HEK293 (cell line): ENCODE measurements around the gene OPN1SW.

Experiments
- KLF10 ChIP-seq: fragments of 450-650 bp; IDR thresholded peaks from 2 replicates; pipeline ENCODE4 v1.5.1; 2018; ENCODE audit warnings: missing biosample characterization, mild to moderate bottlenecking, missing genetic modification characterization
- KLF16 ChIP-seq: fragments of 450-650 bp; formaldehyde crosslinking; IDR thresholded peaks from 2 replicates; pipeline ENCODE4 v1.5.1; 2017; ENCODE audit warnings: missing biosample characterization, missing genetic modification characterization
- KLF7 ChIP-seq: fragments of 450-650 bp; formaldehyde crosslinking; IDR thresholded peaks from 2 replicates; pipeline ENCODE4 v1.5.1; 2016; ENCODE audit warnings: missing biosample characterization, missing genetic modification characterization, borderline replicate concordance
- KLF8 ChIP-seq: fragments of 450-650 bp; formaldehyde crosslinking; IDR thresholded peaks from 2 replicates; pipeline ENCODE4 v1.5.1; 2016; ENCODE audit warnings: missing biosample characterization, missing genetic modification characterization
- PRDM4 ChIP-seq: fragments of 450-650 bp; formaldehyde crosslinking; IDR thresholded peaks from 2 replicates; pipeline ENCODE4 v1.5.1; 2017; ENCODE audit warnings: missing biosample characterization, missing genetic modification characterization
- ZBTB11 ChIP-seq: fragments of 450-650 bp; formaldehyde crosslinking; conservative IDR thresholded peaks from 2 replicates; pipeline ENCODE4 v1.5.1; 2016; ENCODE audit warnings: low read depth, missing biosample characterization, missing genetic modification characterization
- ZBTB49 ChIP-seq: fragments of 450-650 bp; formaldehyde crosslinking; IDR thresholded peaks from 2 replicates; pipeline ENCODE4 v1.5.1; 2016; ENCODE audit warnings: missing biosample characterization, missing genetic modification characterization, low read depth
- ZEB2 ChIP-seq: fragments of 450-650 bp; formaldehyde crosslinking; IDR thresholded peaks from 2 replicates; pipeline ENCODE4 v1.5.1; 2016; ENCODE audit warnings: missing biosample characterization, missing genetic modification characterization
- ZFP37 ChIP-seq: fragments of 450-650 bp; formaldehyde crosslinking; IDR thresholded peaks from 2 replicates; pipeline ENCODE4 v1.5.1; 2016; ENCODE audit warnings: missing biosample characterization, missing genetic modification characterization
- ZNF148 ChIP-seq: fragments of 450-650 bp; formaldehyde crosslinking; IDR thresholded peaks from 2 replicates; pipeline ENCODE4 v1.5.0; 2017; ENCODE audit warnings: missing biosample characterization, missing genetic modification characterization, borderline replicate concordance
- ZNF175 ChIP-seq: fragments of 450-650 bp; formaldehyde crosslinking; IDR thresholded peaks from 2 replicates; pipeline ENCODE4 v1.5.1; 2016; ENCODE audit warnings: missing biosample characterization, missing genetic modification characterization
- ZNF404 ChIP-seq: fragments of 450-650 bp; formaldehyde crosslinking; IDR thresholded peaks from 2 replicates; pipeline ENCODE4 v1.5.1; 2017; ENCODE audit warnings: missing biosample characterization, missing genetic modification characterization
- ZNF426 ChIP-seq: fragments of 450-650 bp; formaldehyde crosslinking; IDR thresholded peaks from 2 replicates; pipeline ENCODE4 v1.5.1; 2017; ENCODE audit warnings: missing biosample characterization, missing genetic modification characterization, mild to moderate bottlenecking, inconsistent platforms, moderate library complexity
- ZNF473 ChIP-seq: fragments of 450-650 bp; formaldehyde crosslinking; IDR thresholded peaks from 2 replicates; pipeline ENCODE4 v1.5.1; 2017; ENCODE audit warnings: missing biosample characterization, missing genetic modification characterization
- ZNF501 ChIP-seq: fragments of 450-650 bp; formaldehyde crosslinking; IDR thresholded peaks from 2 replicates; pipeline ENCODE4 v1.5.1; 2016; ENCODE audit warnings: missing biosample characterization, missing genetic modification characterization
- ZNF510 ChIP-seq: fragments of 450-650 bp; formaldehyde crosslinking; IDR thresholded peaks from 2 replicates; pipeline ENCODE4 v1.5.1; 2018; ENCODE audit warnings: mild to moderate bottlenecking, missing genetic modification characterization, missing biosample characterization; ENCODE audit not compliant: insufficient replicate concordance
- ZNF513 ChIP-seq: fragments of 450-650 bp; IDR thresholded peaks from 2 replicates; pipeline ENCODE4 v1.5.1; 2018; ENCODE audit warnings: missing biosample characterization, missing genetic modification characterization
- ZNF521 ChIP-seq: fragments of 450-650 bp; formaldehyde crosslinking; IDR thresholded peaks from 2 replicates; pipeline ENCODE4 v1.5.1; 2017; ENCODE audit warnings: missing biosample characterization, mild to moderate bottlenecking, missing genetic modification characterization
- ZNF549 ChIP-seq: fragments of 450-650 bp; IDR thresholded peaks from 2 replicates; pipeline ENCODE4 v1.5.1; 2018; ENCODE audit warnings: missing biosample characterization, missing genetic modification characterization, mild to moderate bottlenecking, inconsistent platforms, moderate library complexity
- ZNF555 ChIP-seq: fragments of 450-650 bp; formaldehyde crosslinking; conservative IDR thresholded peaks from 2 replicates; pipeline ENCODE4 v1.5.1; 2017; ENCODE audit warnings: missing biosample characterization, mild to moderate bottlenecking, missing genetic modification characterization, inconsistent platforms
- ZNF658 ChIP-seq: fragments of 450-650 bp; formaldehyde crosslinking; IDR thresholded peaks from 2 replicates; pipeline ENCODE4; 2016; ENCODE audit warnings: missing biosample characterization, missing genetic modification characterization
- ZNF660 ChIP-seq: fragments of 450-650 bp; IDR thresholded peaks from 2 replicates; pipeline ENCODE4 v1.5.1; 2018; ENCODE audit warnings: missing biosample characterization, mild to moderate bottlenecking, missing genetic modification characterization
- ZNF791 ChIP-seq: fragments of 450-650 bp; formaldehyde crosslinking; IDR thresholded peaks from 2 replicates; pipeline ENCODE4 v1.5.1; 2016; ENCODE audit warnings: missing biosample characterization, missing genetic modification characterization
- ZSCAN16 ChIP-seq: fragments of 450-650 bp; formaldehyde crosslinking; IDR thresholded peaks from 2 replicates; pipeline ENCODE4 v1.5.1; 2016; ENCODE audit warnings: missing biosample characterization, missing genetic modification characterization
- ZSCAN30 ChIP-seq: fragments of 450-650 bp; IDR thresholded peaks from 2 replicates; pipeline ENCODE4 v1.5.1; 2018; ENCODE audit warnings: missing biosample characterization, mild to moderate bottlenecking, missing genetic modification characterization, moderate library complexity

The OPN1SW gene

GRCh38 chr7:128791121-128791971 lies 15.8 kb upstream of the OPN1SW start, which contains the start of gene CCDC136 (continued):
- TF ChIP-seq ZBTB49 (tag by site-specific recombination) (no peak), ZNF660 (tag by site-specific recombination) (0 out of 2 replicates have a peak, but pooled peaks have one; percentile 37), ZSCAN30 (tag by site-specific recombination) (0 out of 2 replicates have a peak, but pooled peaks have one; percentile 68), KLF16 (peak; percentile 89), ZNF473 (tag by site-specific recombination) (no peak), ZNF521 (tag by site-specific recombination) (no peak), ZNF426 (no peak), ZSCAN16 (no peak), ZEB2 (tag by site-specific recombination) (peak; percentile 34), ZNF555 (no peak), ZNF404 (tag by site-specific recombination) (no peak), KLF10 (peak; percentile 65; the same call in 1 of the 2 replicates), KLF8 (tag by site-specific recombination) (peak; percentile 55; the same call in 1 of the 2 replicates), ZNF148 (tag by site-specific recombination) (no peak), ZNF175 (no peak), ZNF658 (tag by site-specific recombination) (no peak), ZBTB11 (peak; percentile 90), ZNF513 (tag by site-specific recombination) (peak; percentile 76), KLF7 (tag by site-specific recombination) (no peak), PRDM4 (tag by site-specific recombination) (peak; percentile 17; the same call in 1 of the 2 replicates), ZNF549 (no peak), ZNF510 (tag by site-specific recombination) (no peak), ZNF501 (tag by site-specific recombination) (0 out of 2 replicates have a peak, but pooled peaks have one; percentile 51), ZNF791 (tag by site-specific recombination) (no peak), ZFP37 (tag by site-specific recombination) (no peak)
